ENCODE results near the gene TNS3.

TNS3 gene

GRCh38 chr7:47553309-47553708 lies 28.6 kb downstream of the TNS3 start:
- TF ChIP-seq CTCF (IDR thresholded peaks at IDR 0.05; ENCODE audit: low read depth, low read length) = no peak
- H3K4me3 ChIP-seq (ENCODE audit: low read depth, low read length) = no peak overlapping the region
- in situ Hi-C loops (cut with HindIII; ENCODE audit: low sequenced_read_pairs) = no loop called here
- DNase-seq (ENCODE audit: low read depth, low spot score) = no peak

DNA sequence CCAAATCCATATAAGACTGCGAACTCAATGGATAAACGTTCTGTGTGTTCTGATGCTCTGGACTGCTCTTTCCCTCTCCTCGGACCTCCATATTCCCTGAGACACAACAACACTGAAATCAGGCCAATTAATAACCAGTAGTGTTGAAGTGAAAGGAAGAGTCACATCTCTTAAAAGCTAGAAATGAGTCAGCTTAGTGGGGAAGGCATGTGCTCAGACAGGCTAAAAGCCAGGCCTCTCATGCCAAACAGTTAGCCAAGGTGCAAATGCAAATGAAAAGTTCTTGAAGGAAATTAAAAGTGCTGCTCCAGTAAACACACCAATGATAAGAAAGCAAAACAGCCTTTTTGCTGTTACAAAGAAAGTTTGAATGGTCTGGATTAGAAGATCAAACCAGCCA lies 29.3 kb downstream of the TNS3 start:
- no peak overlapping the region for H3K4me3 ChIP-seq (ENCODE audit: low read depth, low read length)
- in situ Hi-C loops (cut with HindIII; ENCODE audit: low sequenced_read_pairs) = no loop called here
- TF ChIP-seq CTCF (IDR thresholded peaks at IDR 0.05; ENCODE audit: low read depth, low read length) = no peak
- DNase-seq (ENCODE audit: low read depth, low spot score) = peak; percentile 69

GRCh38 chr7:47551668-47552440 lies 30.1 kb downstream of the TNS3 start:
- no peak overlapping the region for H3K4me3 ChIP-seq (ENCODE audit: low read depth, low read length)
- no peak for DNase-seq (ENCODE audit: low read depth, low spot score)
- in situ Hi-C loops (cut with HindIII; ENCODE audit: low sequenced_read_pairs) = no loop called here
- TF ChIP-seq CTCF (IDR thresholded peaks at IDR 0.05; ENCODE audit: low read depth, low read length) = no peak

GRCh38 chr7:47550788-47551470 lies 31.0 kb downstream of the TNS3 start:
- TF ChIP-seq CTCF (IDR thresholded peaks at IDR 0.05; ENCODE audit: low read depth, low read length) = no peak
- H3K4me3 ChIP-seq (ENCODE audit: low read depth, low read length) = no peak overlapping the region
- no peak for DNase-seq (ENCODE audit: low read depth, low spot score)
- in situ Hi-C loops (cut with HindIII; ENCODE audit: low sequenced_read_pairs) = no loop called here

DNA sequence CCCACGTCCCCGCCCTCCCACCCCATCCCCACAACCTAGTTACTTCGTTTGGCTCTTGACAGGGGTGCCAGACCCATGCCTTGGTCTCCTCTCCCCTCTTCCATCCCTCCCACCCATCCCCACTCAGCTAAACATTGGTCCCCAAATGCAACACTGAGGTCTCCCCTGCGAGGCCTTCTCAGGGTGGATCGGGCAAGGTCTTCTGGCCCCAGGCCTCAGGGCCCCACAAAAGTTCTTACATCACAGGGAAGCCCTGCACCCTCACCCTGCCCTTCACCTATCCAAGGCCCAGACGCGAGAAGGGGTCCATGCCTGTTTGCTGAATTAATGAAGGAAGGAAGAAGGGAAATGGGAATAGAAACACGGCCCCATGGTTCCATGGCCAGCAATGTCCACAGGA lies 32.0 kb downstream of the TNS3 start:
- in situ Hi-C loops (cut with HindIII; ENCODE audit: low sequenced_read_pairs) = no loop called here
- DNase-seq (ENCODE audit: low read depth, low spot score) = no peak
- H3K4me3 ChIP-seq (ENCODE audit: low read depth, low read length) = no peak overlapping the region
- TF ChIP-seq CTCF (IDR thresholded peaks at IDR 0.05; ENCODE audit: low read depth, low read length) = no peak

GRCh38 chr7:47549397-47549796 lies 32.5 kb downstream of the TNS3 start:
- in situ Hi-C loops (cut with HindIII; ENCODE audit: low sequenced_read_pairs) = no loop called here
- DNase-seq (ENCODE audit: low read depth, low spot score) = no peak
- TF ChIP-seq CTCF (IDR thresholded peaks at IDR 0.05; ENCODE audit: low read depth, low read length) = no peak
- no peak overlapping the region for H3K4me3 ChIP-seq (ENCODE audit: low read depth, low read length)
